Measurements from ENCODE around the gene FOXP1.

The FOXP1 gene

DNA sequence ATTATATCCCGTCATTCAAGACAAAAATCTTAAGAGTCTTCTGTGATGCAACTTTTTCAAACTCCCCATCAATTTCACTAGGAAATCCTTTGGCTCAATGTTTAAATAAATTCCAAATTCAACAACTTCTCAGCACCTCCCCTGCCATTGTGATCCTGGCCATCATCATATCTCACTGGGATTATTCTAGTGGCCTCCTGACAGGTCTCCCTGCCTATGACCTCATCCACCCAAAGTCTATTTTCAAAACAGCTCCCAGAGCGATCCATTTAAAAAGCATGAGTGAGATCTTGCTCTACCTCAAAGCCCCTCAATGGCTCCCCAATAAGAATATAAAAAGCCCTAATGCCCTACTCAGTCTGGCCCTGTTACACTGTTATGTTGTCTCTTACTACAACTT is 293.2 kb downstream of the FOXP1 start:
- DNase-seq (ENCODE audit: low read depth in 2 of 2): no peak
- no peak for TF ChIP-seq CTCF (IDR thresholded peaks at IDR 0.05; ENCODE audit: low read depth, low read length)
- no peak overlapping the region for H3K4me3 ChIP-seq (replicated peaks in 1 of 2; ENCODE audit: low read depth in 2 of 2, low read length in 2 of 2)

- TF ChIP-seq CTCF (IDR thresholded peaks at IDR 0.05; ENCODE audit: low read depth, low read length): no peak
- no peak overlapping the region for H3K4me3 ChIP-seq (replicated peaks in 1 of 2; ENCODE audit: low read depth in 2 of 2, low read length in 2 of 2)
- peak in 1 of 2 donors; percentile 25 for DNase-seq (ENCODE audit: low read depth in 2 of 2)
Observed at GRCh38 chr3:71288269-71288930, 295.1 kb downstream of the FOXP1 start.

DNA sequence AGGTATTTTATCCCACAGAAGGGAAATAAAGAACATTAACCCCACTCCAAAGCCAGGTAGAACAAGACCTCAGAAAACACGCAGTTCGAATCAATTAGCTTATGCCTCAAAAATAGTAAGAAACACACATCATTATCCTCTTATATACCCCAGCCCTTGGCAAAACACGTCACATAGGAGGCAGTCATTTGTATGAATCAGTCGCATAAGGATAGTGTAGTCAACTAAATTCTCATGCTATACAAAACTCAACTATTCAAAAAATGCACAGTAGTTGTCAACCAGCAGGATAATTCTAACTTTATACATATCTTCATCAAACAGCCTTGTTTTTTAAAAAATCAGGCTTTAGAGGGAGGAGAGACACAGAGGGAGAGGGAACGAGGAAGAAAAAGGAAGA is 298.4 kb downstream of the FOXP1 start:
- DNase-seq (ENCODE audit: low read depth in 2 of 2): no peak
- no peak for TF ChIP-seq CTCF (IDR thresholded peaks at IDR 0.05; ENCODE audit: low read depth, low read length)
- H3K4me3 ChIP-seq (replicated peaks in 1 of 2; ENCODE audit: low read depth in 2 of 2, low read length in 2 of 2): no peak overlapping the region

- no peak for DNase-seq (ENCODE audit: low read depth in 2 of 2)
- no peak for TF ChIP-seq CTCF (IDR thresholded peaks at IDR 0.05; ENCODE audit: low read depth, low read length)
- no peak overlapping the region for H3K4me3 ChIP-seq (replicated peaks in 1 of 2; ENCODE audit: low read depth in 2 of 2, low read length in 2 of 2)
Observed at GRCh38 chr3:71282976-71283375, 300.6 kb downstream of the FOXP1 start.

- TF ChIP-seq CTCF (IDR thresholded peaks at IDR 0.05; ENCODE audit: low read depth, low read length): no peak
- H3K4me3 ChIP-seq (replicated peaks in 1 of 2; ENCODE audit: low read depth in 2 of 2, low read length in 2 of 2): no peak overlapping the region
- no peak for DNase-seq (ENCODE audit: low read depth in 2 of 2)
Observed at GRCh38 chr3:71281280-71281679, 302.2 kb downstream of the FOXP1 start.

GRCh38 chr3:71277341-71277740 is 306.2 kb downstream of the FOXP1 start:
- H3K4me3 ChIP-seq (replicated peaks in 1 of 2; ENCODE audit: low read depth in 2 of 2, low read length in 2 of 2): no peak overlapping the region
- TF ChIP-seq CTCF (IDR thresholded peaks at IDR 0.05; ENCODE audit: low read depth, low read length): no peak
- peak in 1 of 2 donors; percentile 10 for DNase-seq (ENCODE audit: low read depth in 2 of 2)

GRCh38 chr3:71276531-71276930 is 307.0 kb downstream of the FOXP1 start:
- no peak overlapping the region for H3K4me3 ChIP-seq (replicated peaks in 1 of 2; ENCODE audit: low read depth in 2 of 2, low read length in 2 of 2)
- TF ChIP-seq CTCF (IDR thresholded peaks at IDR 0.05; ENCODE audit: low read depth, low read length): no peak
- DNase-seq (ENCODE audit: low read depth in 2 of 2): no peak

Data from cardiac fibroblast (primary cell).